ENCODE results near the gene RNF7. TPM values are rescaled to one million over a fixed set of nuclear protein-coding genes. Genes with fewer than 3 reads are reported as not detected.
A peak's percentile ranks its signal among the peaks of the same experiment; 100 is the strongest.

RNF7 gene
- total and polyA plus RNA-seq, 3 experiments from 2014 or later = 65.9 to 139 (median 67.4) TPM

DNA sequence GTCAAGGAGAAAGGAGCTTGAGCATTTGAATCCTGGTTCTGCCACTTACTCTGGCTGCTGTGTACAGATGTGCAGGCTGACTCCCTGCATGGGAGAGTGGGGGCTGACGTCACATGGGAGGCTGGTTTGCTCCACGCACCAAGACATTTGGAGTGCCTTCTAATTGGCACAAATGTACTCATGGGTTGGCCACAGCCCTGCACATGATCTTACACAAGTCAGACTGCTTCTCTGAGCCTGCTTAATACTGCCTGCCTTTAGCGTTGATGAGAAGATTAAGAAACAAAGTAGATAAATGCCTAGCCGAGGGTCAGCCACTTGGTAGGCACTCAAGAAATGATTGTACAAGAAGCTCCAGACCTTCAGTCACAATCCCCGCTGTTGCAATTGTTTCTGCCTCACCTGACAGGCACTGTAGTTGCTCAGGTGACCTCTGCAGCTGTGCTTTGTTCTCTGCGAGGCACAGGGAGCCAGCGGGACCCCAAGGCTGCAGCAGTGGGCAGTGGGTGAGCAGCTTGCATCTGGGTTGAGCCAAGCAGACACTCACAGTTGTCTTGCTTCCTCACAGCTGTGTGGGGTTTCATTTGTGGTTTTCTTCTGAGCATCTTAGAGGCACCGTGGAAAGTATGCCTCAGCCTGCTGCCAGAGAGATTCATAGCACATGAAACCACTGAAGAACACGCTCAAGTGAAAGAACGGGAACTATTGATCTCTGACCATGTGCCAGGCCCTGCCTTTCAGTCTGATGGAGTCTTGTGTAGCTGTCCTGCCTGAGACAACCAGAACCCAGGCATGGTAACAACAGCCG is 58.2 kb downstream of the RNF7 start:
- no peaks in the 10 kb centered on the region for H3K27me3 Mint-ChIP-seq
- POLR2A ChIA-PET = interaction anchor here (1.4 to 2.6 kb wide), 5 partner anchors 41 to 80 kb away, joined by 3 to 31 read pairs (median 5); partner anchors contain the start of genes ATP1B3 and RNF7

More for the DNA sequence above, 58.2 kb downstream of the RNF7 start:
- H3K36me3 Mint-ChIP-seq = peaks cover 0 to 5% (median 4%) of the 10 kb centered on the region in 3 donors
- H3K9me3 Mint-ChIP-seq = peaks cover 0 to 2% (median 0%) of the 10 kb centered on the region in 5 donors
- peak overlapping the region; percentile 69 for H3K27ac ChIP-seq (ENCODE audit: low read depth, low read length)
- peak overlapping the region; percentile 71 for H3K4me3 ChIP-seq (ENCODE audit: low read length)
- H3K4me3 Mint-ChIP-seq = peak overlapping the region; percentile 87 to 96 (median 91)
- H3K27ac Mint-ChIP-seq = peak overlapping the region; percentile 86 to 99 (median 98)
- H3K9me3 ChIP-seq (ENCODE audit: low read length) = no peaks in the 10 kb centered on the region
- peaks cover 57 to 61% (median 59%) of the 10 kb centered on the region in 3 donors for H3K4me1 Mint-ChIP-seq
- H3K27me3 ChIP-seq (ENCODE audit: insufficient read depth, low read length, poor library complexity, severe bottlenecking) = no peaks in the 10 kb centered on the region
- H3K36me3 ChIP-seq (ENCODE audit: insufficient read depth, low read length) = no peaks in the 10 kb centered on the region
- DNase-seq = peak; percentile 34 to 84 (median 57)
- peaks cover 54% of the 10 kb centered on the region for H3K4me1 ChIP-seq (ENCODE audit: insufficient read depth, low read length)
- CTCF ChIA-PET = interaction anchor here (1.0 to 4.2 kb wide), 8 partner anchors 8 to 81 kb away, joined by 3 to 22 read pairs (median 9); partner anchors contain the start of genes ATP1B3 and RNF7

Other genes starting within 250 kb of the RNF7 start
- gene GRK7, start 25.1 kb downstream of the RNF7 start, total RNA-seq = not detected
- not detected for gene GRK7, start 25.1 kb downstream of the RNF7 start, polyA plus RNA-seq
- 100 to 1,000 TPM; 230 to 234 TPM for gene ATP1B3, start 138.3 kb downstream of the RNF7 start, total RNA-seq
- 133 TPM for gene ATP1B3, start 138.3 kb downstream of the RNF7 start, polyA plus RNA-seq

All from CD8-positive, alpha-beta memory T cell (primary cell).